Skeletal muscle cell (primary cell): ENCODE data around the gene TIGD3.

ENCODE experiments used
- DNase-seq: peaks from one replicate; pipeline ENCODE4 v3.0.0-alpha.2; 2010; ENCODE audit warnings: low read depth
- H3K4me3 ChIP-seq: 2 replicates; pipeline ENCODE4 v1.5.1; 2011; ENCODE audit warnings: low read depth, mild to moderate bottlenecking, control low read depth, low read length, moderate library complexity

TIGD3 gene

DNA sequence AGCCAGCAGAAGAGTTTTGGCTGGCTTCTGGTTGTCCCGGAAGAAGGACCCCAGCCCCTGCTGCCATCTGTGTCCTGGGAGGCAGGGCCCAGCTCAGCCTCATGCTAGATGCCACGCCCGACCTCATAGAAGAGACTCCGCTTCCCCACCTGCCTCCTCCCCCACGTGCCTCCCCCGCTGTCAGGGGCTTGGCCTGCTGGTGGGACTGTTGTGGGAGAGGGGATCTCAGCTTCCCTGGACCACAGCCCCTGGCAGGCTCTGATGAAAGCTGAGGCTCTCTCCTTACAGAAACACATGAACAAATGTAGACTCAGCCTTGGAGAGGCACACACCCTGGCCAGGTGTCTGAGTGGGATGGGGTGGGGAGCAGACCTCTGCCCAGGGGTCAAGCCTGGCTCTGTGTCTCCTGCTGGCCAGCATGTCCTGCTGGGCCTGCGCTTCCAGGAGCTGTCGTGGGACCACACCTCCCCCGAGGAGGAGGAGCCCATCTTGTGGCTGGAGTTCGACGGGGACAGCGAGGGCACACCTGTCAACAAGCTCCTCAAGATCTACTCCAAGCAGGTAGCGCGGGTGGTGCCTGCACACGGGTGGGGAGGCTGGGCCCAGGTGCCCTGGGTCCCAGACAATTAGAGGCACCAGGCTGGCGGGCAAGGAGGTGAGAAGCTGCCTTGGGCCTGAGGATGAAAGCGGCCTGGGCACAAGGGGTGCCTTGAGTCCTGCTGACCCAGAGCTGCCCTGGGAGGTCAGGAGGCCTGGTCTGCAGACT lies 45.9 kb downstream of the TIGD3 start:
- no peak overlapping the region for H3K4me3 ChIP-seq
- no peak for DNase-seq

DNA sequence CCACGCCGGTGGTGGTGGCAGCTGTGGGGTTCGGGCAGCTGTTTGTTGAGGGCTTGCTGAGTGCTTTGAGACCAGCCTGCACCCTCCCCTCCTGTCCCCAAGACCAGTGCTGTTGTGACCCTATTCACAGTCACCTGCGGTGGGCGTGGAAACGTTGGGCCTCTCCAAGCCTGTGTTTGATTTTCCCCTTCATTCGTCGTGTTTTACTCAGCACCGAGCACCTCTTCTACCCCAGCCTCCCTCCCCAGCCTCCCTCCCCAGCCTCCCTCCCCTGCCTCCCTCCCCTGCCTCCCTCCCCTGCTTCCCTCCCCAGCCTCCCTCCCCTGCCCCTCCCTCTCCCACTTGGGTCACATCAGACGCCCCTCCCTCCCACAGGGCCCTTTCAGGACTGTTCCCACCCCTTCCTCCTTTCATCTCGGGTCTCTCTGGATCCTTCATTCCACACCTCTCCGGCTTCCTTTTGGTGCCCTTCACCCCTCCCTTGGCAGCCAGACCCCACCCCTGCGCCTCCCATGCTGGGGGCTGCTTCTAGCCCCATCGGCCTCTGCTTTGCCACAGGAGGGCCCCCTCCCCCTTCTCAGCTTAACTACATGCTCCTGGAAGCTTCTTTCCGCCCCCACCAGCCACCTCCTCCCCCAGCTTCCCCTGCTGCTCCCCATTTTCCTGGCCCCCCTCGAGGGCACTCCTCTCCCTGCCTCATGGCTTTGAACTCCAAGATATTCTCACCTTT lies 46.7 kb downstream of the TIGD3 start:
- DNase-seq: no peak
- H3K4me3 ChIP-seq: no peak overlapping the region

DNA sequence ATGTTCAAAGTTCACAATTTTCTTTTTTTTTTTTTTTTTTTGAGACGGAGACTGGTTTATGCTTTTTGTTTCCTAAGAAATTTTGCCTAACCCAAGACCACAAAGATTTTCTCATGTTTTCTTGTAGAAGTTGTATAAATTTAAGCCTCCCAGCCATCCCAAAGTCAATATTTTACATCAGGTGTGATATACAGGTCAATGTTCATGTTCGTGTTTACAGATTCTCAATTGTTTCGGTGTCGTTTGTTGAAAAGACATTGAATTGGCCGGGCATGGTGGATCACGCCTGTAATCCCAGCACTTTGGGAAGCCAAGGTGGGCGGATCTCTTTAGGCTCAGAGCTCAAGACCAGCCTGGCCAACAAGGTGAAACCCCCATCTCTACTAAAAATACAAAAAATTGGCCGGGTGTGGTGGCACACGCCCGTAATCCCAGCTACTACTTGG lies 47.3 kb downstream of the TIGD3 start:
- no peak for DNase-seq
- no peak overlapping the region for H3K4me3 ChIP-seq

DNA sequence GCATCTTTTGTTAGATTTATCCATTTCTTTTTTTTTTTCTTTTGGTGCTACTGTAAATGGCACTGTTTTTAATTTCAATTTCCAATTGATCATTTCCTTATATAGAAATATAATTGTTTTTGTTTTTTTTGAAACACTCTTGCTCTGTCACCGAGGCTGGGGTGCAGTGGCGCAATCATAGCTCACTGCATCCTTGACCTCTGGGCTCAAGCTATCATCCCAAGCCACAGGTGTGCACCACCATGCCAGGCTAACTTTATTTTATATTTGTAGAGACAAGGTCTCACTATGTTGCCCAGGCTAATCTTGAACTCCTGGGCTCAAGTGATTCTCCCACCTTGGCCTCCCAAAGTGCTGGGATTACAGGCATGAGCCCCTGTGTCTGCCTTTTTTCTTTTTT lies 48.2 kb downstream of the TIGD3 start:
- H3K4me3 ChIP-seq: no peak overlapping the region
- DNase-seq: no peak

DNA sequence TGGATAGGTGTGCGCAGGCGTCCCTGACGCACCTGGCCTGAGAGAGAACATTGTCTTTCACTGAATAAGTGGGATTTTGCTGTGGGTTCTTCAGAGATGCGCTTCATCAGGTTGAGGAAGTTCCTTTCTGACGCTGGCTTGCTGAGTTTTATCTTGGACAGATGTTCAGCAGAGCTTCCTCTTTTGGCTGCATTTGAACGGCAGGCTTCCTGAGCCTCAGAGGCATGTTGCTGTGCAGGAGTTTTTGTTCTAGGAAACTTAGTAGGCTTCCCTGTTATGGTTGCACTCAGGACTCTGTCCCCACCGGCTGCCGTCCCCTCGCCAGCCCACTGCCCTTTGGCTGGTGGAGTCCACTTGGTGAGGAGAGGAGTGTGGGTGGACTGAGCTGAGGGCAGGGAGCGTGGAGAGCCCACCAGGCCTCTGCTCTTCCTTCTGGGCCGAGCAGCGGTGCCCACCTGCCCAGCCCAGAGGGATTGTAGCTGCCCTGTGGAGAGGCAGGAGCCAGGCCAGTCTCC lies 49.1 kb downstream of the TIGD3 start:
- no peak overlapping the region for H3K4me3 ChIP-seq
- no peak for DNase-seq

DNA sequence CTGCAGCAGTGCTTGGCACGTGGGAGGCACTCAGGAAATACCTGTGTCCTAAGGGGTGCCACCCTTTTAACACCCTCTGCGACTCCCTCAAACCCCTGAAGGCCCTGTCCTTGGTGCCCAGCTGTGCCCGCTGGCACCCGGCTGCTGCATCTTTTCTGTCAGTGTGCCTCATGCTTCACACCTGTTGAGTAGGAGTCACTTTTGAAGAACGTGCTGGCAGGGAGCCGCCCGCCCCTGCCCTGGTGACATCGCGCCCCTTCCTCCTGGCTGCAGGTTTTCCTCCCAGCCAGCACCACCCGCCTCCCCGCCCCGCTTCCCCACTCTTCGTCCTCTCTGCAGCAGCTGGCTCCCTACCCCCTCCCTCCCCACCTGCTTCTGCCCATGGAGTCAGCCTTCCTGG lies 49.7 kb downstream of the TIGD3 start:
- no peak for DNase-seq
- no peak overlapping the region for H3K4me3 ChIP-seq

DNA sequence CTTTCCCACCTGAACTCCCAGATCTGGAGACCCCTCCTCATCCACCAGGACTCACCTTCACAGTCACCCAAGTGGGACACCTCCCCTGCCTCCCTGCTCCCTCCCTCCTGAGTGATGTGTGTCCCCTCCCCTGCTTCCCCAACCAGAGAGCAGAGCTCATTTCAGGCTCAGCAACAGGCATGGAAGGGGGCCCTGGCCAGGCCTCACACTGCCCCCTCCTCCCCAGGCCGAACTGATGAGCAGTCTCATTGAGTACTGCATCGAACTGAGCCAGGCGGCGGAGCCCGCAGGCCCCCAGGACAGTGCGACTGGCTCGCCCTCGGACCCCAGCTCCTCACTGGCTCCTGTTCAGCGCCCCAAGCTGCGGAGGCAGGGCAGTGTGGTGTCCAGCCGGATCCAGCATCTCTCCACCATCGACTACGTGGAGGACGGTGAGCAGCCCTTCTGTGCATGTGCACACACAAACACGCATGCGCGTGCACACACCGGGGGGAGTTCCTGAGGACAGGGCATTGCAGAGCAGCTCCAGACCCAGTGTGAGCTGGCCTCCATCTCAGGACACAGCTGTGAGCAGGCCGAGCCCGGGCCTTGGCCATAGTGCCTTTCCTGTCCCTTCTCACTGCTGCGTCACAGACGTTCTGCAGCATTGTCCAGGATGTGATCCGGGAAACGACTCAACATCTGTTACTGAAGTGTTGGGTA lies 50.2 kb downstream of the TIGD3 start:
- no peak overlapping the region for H3K4me3 ChIP-seq
- no peak for DNase-seq
